Hypothalamus (tissue), 51 donors: Measurements from ENCODE around the gene MICU1.
A peak's percentile ranks its signal among the peaks of the same experiment; 100 is the strongest.
"Not testable (repeated sequence)": the region's sequence is repeated elsewhere in the genome, so short reads cannot be mapped to it uniquely, and the experiment has no call there.

Experiments
- DNase-seq, 51 donors: peaks; one replicate each; lab custom pipeline; 2025; lab: John Stamatoyannopoulos, UW

The MICU1 gene

GRCh38 chr10:72354356-72355213 is 271.3 kb downstream of the MICU1 start, which contains the start of gene DNAJB12:
Gene DNAJB12 (minus strand): TSS chr10:72354919. CDS start chr10:72354897, 22 bp downstream.
- DNase-seq, result peak; percentile 65 to 100 (median 91)

GRCh38 chr10:72353965-72354355 is 271.9 kb downstream of the MICU1 start:
- DNase-seq, result peak in 8 of 51 donors; percentile 40 to 69 (median 62)

GRCh38 chr10:72353028-72353964 is 272.6 kb downstream of the MICU1 start:
- peak in 4 of 51 donors; percentile 32 to 60 (median 37) for DNase-seq

GRCh38 chr10:72351479-72351878 is 274.4 kb downstream of the MICU1 start:
- no peak for DNase-seq

- DNase-seq, result no peak
These were observed 276.4 kb downstream of the MICU1 start for GRCh38 chr10:72349438-72349837.

- DNase-seq, result no peak
These were observed 277.6 kb downstream of the MICU1 start for GRCh38 chr10:72348282-72348681.

- DNase-seq, result not testable (repeated sequence)
These were observed 279.8 kb downstream of the MICU1 start for GRCh38 chr10:72346117-72346516.

- no peak for DNase-seq
These were observed 280.9 kb downstream of the MICU1 start for GRCh38 chr10:72344932-72345331.

GRCh38 chr10:72342911-72343310 is 283.0 kb downstream of the MICU1 start:
- no peak for DNase-seq

- peak in 33 of 51 donors; percentile 13 to 72 (median 52) for DNase-seq
These were observed 285.2 kb downstream of the MICU1 start for GRCh38 chr10:72340510-72341261.

GRCh38 chr10:72338180-72338579 is 287.7 kb downstream of the MICU1 start:
- no peak for DNase-seq

GRCh38 chr10:72337722-72338121 is 288.2 kb downstream of the MICU1 start:
- no peak for DNase-seq

GRCh38 chr10:72337039-72337629 is 288.7 kb downstream of the MICU1 start:
- peak in 47 of 51 donors; percentile 10 to 86 (median 67) for DNase-seq

GRCh38 chr10:72336259-72337038 is 289.4 kb downstream of the MICU1 start:
- no peak for DNase-seq

GRCh38 chr10:72335394-72336258 is 290.3 kb downstream of the MICU1 start:
- DNase-seq, result peak in 2 of 51 donors; percentile 24 to 25

GRCh38 chr10:72334825-72335393 is 291.0 kb downstream of the MICU1 start:
- peak in 35 of 51 donors; percentile 28 to 85 (median 68) for DNase-seq

GRCh38 chr10:72334196-72334824 is 291.6 kb downstream of the MICU1 start:
- DNase-seq, result peak in 31 of 51 donors; percentile 32 to 84 (median 52)
